PC-3 (cell line): Measurements from ENCODE around the gene PCBP3. TPM values are rescaled to one million over a fixed set of nuclear protein-coding genes. Genes with fewer than 3 reads are reported as not detected.

Source experiments
- ATAC-seq: fragments of 200-7000 bp; cut with Tn5 transposase; 2 replicates; pipeline ENCODE4 v1.9.1; 2020; ENCODE audit warnings: mild to moderate bottlenecking, moderate library complexity
- BruUV-seq: library from RNA; stranded (reverse); fragments of 400-500 nt; replicated peaks from 2 replicates; lab custom pipeline; 2021; lab: Mats Ljungman, UMichigan
- CTCF ChIA-PET: fragments of 300-600 bp; sonication (Branson Sonifier 250); formaldehyde crosslinking; loops from one replicate; lab custom pipeline; 2022; ENCODE audit warnings: antibody characterized with exemption; lab: Charles Lee
- POLR2A ChIA-PET: fragments of 300-600 bp; sonication (Branson Sonifier 250); formaldehyde crosslinking; loops from one replicate; lab custom pipeline; 2022; ENCODE audit warnings: antibody characterized with exemption; ENCODE audit not compliant: unreplicated experiment; lab: Charles Lee
- DNase-seq: peaks from one replicate; pipeline ENCODE4 v3.0.0-alpha.2; 2015
- H2AFZ ChIP-seq: fragments of 300-600 bp; sonication (generic); 2 replicates; pipeline ENCODE4 v1.6.0; 2016; ENCODE audit warnings: antibody characterized with exemption, low read length
- H3F3A ChIP-seq: fragments of 300-600 bp; sonication (generic); one replicate; pipeline ENCODE4 v1.6.0; 2017; ENCODE audit warnings: antibody characterized with exemption, low read length, control low read depth, mild to moderate bottlenecking; ENCODE audit not compliant: unreplicated experiment
- H3K27ac ChIP-seq: fragments of 300-600 bp; sonication (generic); 2 replicates; pipeline ENCODE4 v1.5.1; 2016; ENCODE audit warnings: mild to moderate bottlenecking, low read length
- H3K27me3 ChIP-seq: fragments of 300-600 bp; sonication (generic); 2 replicates; pipeline ENCODE4 v1.6.1; 2016; ENCODE audit warnings: low read length, mixed read lengths
- H3K36me3 ChIP-seq: fragments of 300-600 bp; sonication (generic); 2 replicates; pipeline ENCODE4 v1.6.1; 2016; ENCODE audit warnings: low read depth, mixed run types, low read length, mixed read lengths
- H3K4me1 ChIP-seq: fragments of 300-600 bp; sonication (generic); 2 replicates; pipeline ENCODE4 v1.5.1; 2016; ENCODE audit warnings: low read length; ENCODE audit not compliant: insufficient read depth
- H3K4me2 ChIP-seq: fragments of 300-600 bp; sonication (generic); 2 replicates; pipeline ENCODE4 v1.6.0; 2016; ENCODE audit warnings: low read length
- H3K4me3 ChIP-seq: fragments of 300-600 bp; sonication (generic); 2 replicates; pipeline ENCODE4 v1.5.1; 2016; ENCODE audit warnings: mild to moderate bottlenecking, low read length, mixed read lengths
- H3K79me2 ChIP-seq: fragments of 300-600 bp; sonication (generic); 2 replicates; pipeline ENCODE4 v1.6.1; 2017; ENCODE audit warnings: low read length, mixed read lengths
- H3K9ac ChIP-seq: fragments of 300-600 bp; sonication (generic); 2 replicates; pipeline ENCODE4 v1.6.0; 2016; ENCODE audit warnings: mild to moderate bottlenecking, low read length
- H3K9me2 ChIP-seq: fragments of 300-600 bp; sonication (generic); replicated peaks from 2 replicates; pipeline ENCODE4 v1.6.1; 2016; ENCODE audit warnings: mixed run types, low read length, mixed read lengths
- H3K9me3 ChIP-seq: fragments of 300-600 bp; sonication (generic); 2 replicates; pipeline ENCODE4 v1.6.1; 2016; ENCODE audit warnings: low read length, mixed read lengths
- H4K20me1 ChIP-seq: fragments of 300-600 bp; sonication (generic); 2 replicates; pipeline ENCODE4 v1.6.1; 2016; ENCODE audit warnings: low read length, mixed read lengths
- CTCF ChIP-seq: fragments of 300-600 bp; sonication (generic); conservative IDR thresholded peaks from 2 replicates; pipeline ENCODE4 v1.5.1; 2017; ENCODE audit warnings: antibody characterized with exemption, low read depth, mild to moderate bottlenecking, low read length
- EZH2 ChIP-seq: fragments of 300-600 bp; sonication (generic); IDR thresholded peaks from one replicate; pipeline ENCODE4 v1.6.1; 2017; ENCODE audit warnings: antibody characterized with exemption, mild to moderate bottlenecking, low read length; ENCODE audit not compliant: unreplicated experiment
- EZH2phosphoT487 ChIP-seq: fragments of 300-600 bp; sonication (generic); IDR thresholded peaks from 2 replicates; pipeline ENCODE4 v1.6.1; 2018; ENCODE audit warnings: mild to moderate bottlenecking, antibody characterized with exemption, low read length, borderline replicate concordance
- intact Hi-C: fragments of 100-400 bp; cut with micrococcal nuclease; formaldehyde crosslinking; loops from 2 replicates; pipeline ENCODE4 v1.9.0; 2023
- total RNA-seq: library from RNA; depleted of rRNA; stranded (reverse); fragments of >200 nt; gene quantifications from 2 replicates; pipeline ENCODE4 v1.2.3, GENCODE V29; 2014

The PCBP3 gene
- total RNA-seq, 1 experiment from 2014 or later: 2.4 TPM

- Histone ChIP-seq H3K27me3 (peaks cover 20% of the 10 kb centered on the region; the same call in 1 of the 2 replicates), H3K4me3 (no peak overlapping the region), H3K36me3 (no peaks in the 10 kb centered on the region), H3K9me3 (0 out of 2 replicates have a peak, but pooled peaks cover 6% of the 10 kb centered on the region), H3K27ac (no peak overlapping the region), H2AFZ (no peak overlapping the region), H3K9ac (no peak overlapping the region), H4K20me1 (no peaks in the 10 kb centered on the region), H3F3A (no peaks in the 10 kb centered on the region), H3K79me2 (no peaks in the 10 kb centered on the region), H3K4me1 (no peaks in the 10 kb centered on the region), H3K9me2 (no peaks in the 10 kb centered on the region), H3K4me2 (no peak overlapping the region)
- ChIA-PET POLR2A (no interaction called here), CTCF (no interaction called here)
- intact Hi-C loops: no loop called here
- BruUV-seq: no TSS peak
- DNase-seq (no peak), ATAC-seq (no peak)
- TF ChIP-seq CTCF: no peak
- no peak for TF ChIP-seq EZH2phosphoT487
- no peak for TF ChIP-seq EZH2
Measured at GRCh38 chr21:45600248-45600647, 43.3 kb upstream of the PCBP3 start.

GRCh38 chr21:45601551-45601950 lies 42.0 kb upstream of the PCBP3 start:
- H3K4me3 ChIP-seq: no peak overlapping the region
- H4K20me1 ChIP-seq: no peaks in the 10 kb centered on the region

More at GRCh38 chr21:45601551-45601950, 42.0 kb upstream of the PCBP3 start:
- intact Hi-C loops: no loop called here
- Histone ChIP-seq H3K36me3 (no peaks in the 10 kb centered on the region), H3K9me3 (0 out of 2 replicates have a peak, but pooled peaks cover 6% of the 10 kb centered on the region), H3K27ac (no peak overlapping the region), H3K9ac (no peak overlapping the region), H2AFZ (no peak overlapping the region), H3K4me1 (no peaks in the 10 kb centered on the region), H3K79me2 (no peaks in the 10 kb centered on the region), H3F3A (no peaks in the 10 kb centered on the region), H3K9me2 (no peaks in the 10 kb centered on the region), H3K4me2 (no peak overlapping the region), H3K27me3 (peaks cover 20% of the 10 kb centered on the region; the same call in 1 of the 2 replicates)
- BruUV-seq: no TSS peak
- DNase-seq (no peak), ATAC-seq (no peak)
- POLR2A ChIA-PET: no interaction called here
- CTCF ChIA-PET: no interaction called here
- TF ChIP-seq EZH2phosphoT487: no peak
- no peak for TF ChIP-seq EZH2
- no peak for TF ChIP-seq CTCF
